HepG2 (cell line): ENCODE results near the gene MB. TPM values are rescaled to one million over a fixed set of nuclear protein-coding genes. Genes with fewer than 3 reads are reported as not detected.

Experiments used
- ATAC-seq: fragments of 200-7000 bp; cut with Tn5 transposase; 3 replicates; pipeline ENCODE4 v1.9.1; 2020; ENCODE audit warnings: mild to moderate bottlenecking, moderate library complexity
- BruUV-seq: library from RNA; stranded (reverse); fragments of 400-500 nt; replicated peaks from 2 replicates; lab custom pipeline; 2021; lab: Mats Ljungman, UMichigan
- CTCF ChIA-PET: fragments of 300-600 bp; formaldehyde crosslinking; extraction: SDS; loops from one replicate; lab custom pipeline; 2021; ENCODE audit warnings: low total read pairs, inconsistent platforms, low intra/inter-chr PET ratio; lab: Yijun Ruan, JAX
- POLR2A ChIA-PET: fragments of 350-600 bp; sonication (Branson Sonifier 250); formaldehyde crosslinking; loops from one replicate; lab custom pipeline; 2020; ENCODE audit warnings: antibody characterized with exemption, inconsistent platforms; lab: Yijun Ruan, JAX
- DNase-seq: peaks from one replicate; pipeline ENCODE4 v3.0.0-alpha.2; 2015; ENCODE audit warnings: low spot score
- FAIRE-seq: peaks from 3 replicates; lab custom pipeline; 2011; peaks lifted over from hg19 to GRCh38; lab: Jason Lieb, UNC
- H2AFZ ChIP-seq: one replicate; pipeline ENCODE4 v1.6.1; 2011; ENCODE audit warnings: low read length, inconsistent platforms
- H3K27ac ChIP-seq: fragments of 300-600 bp; 3 replicates; pipeline ENCODE4 v1.8.0; 2011; ENCODE audit warnings: mixed run types, mild to moderate bottlenecking, mixed read lengths, low read length, inconsistent platforms; ENCODE audit not compliant: insufficient read depth; ENCODE audit errors: extremely low read length
- H3K27me3 ChIP-seq, 2 experiments: fragments of 200-600 bp in 1 of 2; 2 replicates in 1 of 2; 3 replicates in 1 of 2; pipeline versions ENCODE4 v1.6.0 to v1.8.0; 2011; ENCODE audit warnings: low read length in 2 of 2, mild to moderate bottlenecking in 2 of 2, moderate library complexity in 2 of 2, inconsistent platforms in 1 of 2; ENCODE audit not compliant: insufficient read depth in 2 of 2, control insufficient read depth in 1 of 2
- H3K36me3 ChIP-seq, 2 experiments: fragments of 200-600 bp in 1 of 2; replicated peaks in 1 of 2; 2 replicates in 1 of 2; 3 replicates in 1 of 2; pipeline versions ENCODE4 v1.5.1 to v1.8.0; 2011; ENCODE audit warnings: low read length in 2 of 2, inconsistent platforms in 1 of 2; ENCODE audit not compliant: insufficient read depth in 2 of 2, control insufficient read depth in 1 of 2
- H3K4me1 ChIP-seq: 2 replicates; pipeline ENCODE4 v1.5.1; 2012; ENCODE audit warnings: low read length, inconsistent platforms; ENCODE audit not compliant: insufficient read depth
- H3K4me2 ChIP-seq: 2 replicates; pipeline ENCODE4 v1.6.0; 2011; ENCODE audit warnings: low read depth, low read length, inconsistent platforms
- H3K4me3 ChIP-seq, 3 experiments: fragments of 200-600 bp in 1 of 3; sonication (generic), shearing (Covaris generic) in 1 of 3; replicated peaks in 1 of 3; 2 replicates each; pipeline ENCODE4 v1.5.1; 2011 to 2016; ENCODE audit warnings: low read length in 3 of 3, inconsistent platforms in 2 of 3, low read depth in 2 of 3, mild to moderate bottlenecking in 2 of 3, control low read depth in 1 of 3, mixed read lengths in 1 of 3; ENCODE audit not compliant: insufficient read depth in 1 of 3
- H3K79me2 ChIP-seq: one replicate; pipeline ENCODE4 v1.6.1; 2011; ENCODE audit warnings: low read length, inconsistent platforms; ENCODE audit not compliant: insufficient read depth
- H3K9ac ChIP-seq: 2 replicates; pipeline ENCODE4 v1.6.0; 2011; ENCODE audit warnings: mild to moderate bottlenecking, low read depth, low read length, inconsistent platforms; ENCODE audit not compliant: insufficient read depth
- H3K9me3 ChIP-seq: 2 replicates; pipeline ENCODE4 v1.5.1; 2012; ENCODE audit warnings: mild to moderate bottlenecking, low read length
- H4K20me1 ChIP-seq: 2 replicates; pipeline ENCODE4 v1.6.0; 2011; ENCODE audit warnings: inconsistent platforms, mild to moderate bottlenecking, low read length, moderate library complexity; ENCODE audit not compliant: insufficient read depth
- BRCA1 ChIP-seq: sonication (generic); formaldehyde crosslinking; IDR thresholded peaks from 2 replicates; pipeline ENCODE4 v1.4.0; 2020; ENCODE audit warnings: missing genetic modification reagents
- CEBPZ ChIP-seq: IDR thresholded peaks from 2 replicates; pipeline ENCODE4 v1.6.1; 2012; ENCODE audit warnings: low read length, improper control_type of control experiment
- GTF2F1 ChIP-seq: fragments of 150-350 bp; IDR thresholded peaks from 2 replicates; pipeline ENCODE4 v1.6.1; 2014; ENCODE audit warnings: low read length
- KLF16 ChIP-seq, 2 experiments: sonication (generic) in 1 of 2; formaldehyde crosslinking in 1 of 2; IDR thresholded peaks; 2 replicates each; pipeline versions ENCODE4 v1.6.1 to v1.8.0; 2016 to 2023; ENCODE audit warnings: missing genetic modification reagents in 2 of 2, missing compliant biosample characterization in 1 of 2
- NFE2L2 ChIP-seq: fragments of 150-350 bp; IDR thresholded peaks from 2 replicates; pipeline ENCODE4 v1.6.1; 2014; ENCODE audit warnings: low read length
- PHF8 ChIP-seq: sonication (generic); formaldehyde crosslinking; IDR thresholded peaks from 2 replicates; pipeline ENCODE4 v1.5.0; 2020; ENCODE audit warnings: missing genetic modification reagents
- ZNF335 ChIP-seq: sonication (generic); formaldehyde crosslinking; IDR thresholded peaks from 2 replicates; pipeline ENCODE4 v1.4.0; 2020; ENCODE audit warnings: missing genetic modification reagents
- ZNF576 ChIP-seq: sonication (generic); formaldehyde crosslinking; IDR thresholded peaks from 2 replicates; pipeline ENCODE4 v1.4.0; 2020; ENCODE audit warnings: mild to moderate bottlenecking, missing genetic modification reagents
- WGBS: methylation state at CpG from one replicate; pipeline ENCODE4 v1.1.6; 2017; ENCODE audit warnings: low lambda C conversion rate; 5-methylcytosine and 5-hydroxymethylcytosine counted together
- in situ Hi-C: cut with HindIII; loops from 2 replicates; pipeline ENCODE4 v1.10.0; 2017; ENCODE audit warnings: low pct_unique_long_range_greater_than_20kb; ENCODE audit not compliant: extremely low pct_ligation_motif_present
- intact Hi-C: fragments of 100-400 bp; cut with micrococcal nuclease; formaldehyde crosslinking; loops from one replicate; pipeline ENCODE4 v1.10.0; 2022; ENCODE audit not compliant: unreplicated experiment
- polyA plus RNA-seq, 8 experiments: library from polyadenylated mRNA; depleted of rRNA in 3 of 8; stranded (reverse) in 7 of 8; unstranded in 1 of 8; fragments of >200 nt; fragmentation: Illumina TruSeq in 4 of 8; extraction: Trizol in 4 of 8; gene quantifications; 2 replicates each; pipeline versions ENCODE4 v1.2.1 to v1.2.3, GENCODE V29; 2011 to 2016; ENCODE audit warnings: low read depth in 4 of 8, missing spikeins in 1 of 8, mixed read lengths in 1 of 8; ENCODE audit not compliant: insufficient read depth in 1 of 8
- total RNA-seq, 5 experiments: library from RNA; depleted of rRNA; stranded (reverse); fragments of >200 nt; fragmentation: Illumina TruSeq; extraction: Trizol; gene quantifications; 2 replicates each; pipeline ENCODE4 v1.2.3, GENCODE V29; 2016; ENCODE audit warnings: low read depth in 1 of 5

MB gene
- total and polyA plus RNA-seq, 2 of the 13 experiments (the other 11 are each of a cell fraction or from before 2014, with no cell fraction given): 0.07 TPM; not detected in 1

GRCh38 chr22:35596821-35597220, 20.3 kb downstream of the MB start:
- in situ Hi-C loops: no loop called here
- Histone ChIP-seq H3K4me3 (no peak overlapping the region), H4K20me1 (no peaks in the 10 kb centered on the region), H3K9ac (no peak overlapping the region), H3K4me2 (no peak overlapping the region), H2AFZ (no peak overlapping the region), H3K27ac (no peak overlapping the region), H3K36me3 (no peaks in the 10 kb centered on the region), H3K79me2 (no peaks in the 10 kb centered on the region), H3K27me3 (peaks cover 2 to 6% of the 10 kb centered on the region in 2 experiments; a peak in 2 of 5 replicates), H3K9me3 (no peaks in the 10 kb centered on the region), H3K4me1 (peaks cover 10% of the 10 kb centered on the region)
- ChIA-PET POLR2A (no interaction called here), CTCF (no interaction called here)
- ATAC-seq: no peak
- DNase-seq: no peak
- intact Hi-C loops: no loop called here
- no peak for FAIRE-seq
- WGBS: 25% methylated on average over 5 of the region's 7 CpGs
- BruUV-seq: no TSS peak
- TF ChIP-seq NFE2L2: no peak
- TF ChIP-seq ZNF335 (CRISPR knock-in tag): no peak
- TF ChIP-seq KLF16 (CRISPR knock-in tag; IDR thresholded peaks at IDR 0.05): no peak
- no peak for TF ChIP-seq PHF8 (CRISPR knock-in tag)
- no peak for TF ChIP-seq BRCA1 (CRISPR knock-in tag)
- no peak for TF ChIP-seq ZNF576 (CRISPR knock-in tag)
- no peak for TF ChIP-seq CEBPZ
- TF ChIP-seq GTF2F1: no peak
